D341Med (cell line): Measurements from ENCODE around the gene SEC24B.
"Not testable (repeated sequence)": the region's sequence is repeated elsewhere in the genome, so short reads cannot be mapped to it uniquely, and the experiment has no call there.

Experiments used
- DNase-seq: peaks from one replicate; pipeline ENCODE4 v3.0.0; 2012; ENCODE audit warnings: low spot score

SEC24B gene

GRCh38 chr4:109506890-109507289 lies 73.3 kb downstream of the SEC24B start:
- DNase-seq = no peak

DNA sequence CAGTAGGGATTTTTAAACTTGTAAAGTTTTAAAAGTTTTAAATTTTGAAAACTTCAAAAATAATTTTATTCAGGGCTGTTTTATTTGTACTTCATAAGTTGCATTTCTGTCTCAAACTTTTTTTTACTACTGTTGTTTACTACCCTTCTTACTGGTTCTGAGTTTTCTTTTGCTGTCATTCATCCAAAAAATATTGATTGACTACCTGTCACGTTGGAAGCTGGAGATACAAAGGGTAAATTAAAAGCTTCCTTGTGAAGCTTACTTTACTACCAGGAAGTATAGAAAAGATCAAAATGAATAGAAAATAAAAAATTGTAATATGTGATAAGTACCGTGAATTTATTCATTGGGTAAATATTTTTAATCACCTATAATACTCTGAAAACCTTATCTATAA lies 77.1 kb downstream of the SEC24B start:
- no peak for DNase-seq

DNA sequence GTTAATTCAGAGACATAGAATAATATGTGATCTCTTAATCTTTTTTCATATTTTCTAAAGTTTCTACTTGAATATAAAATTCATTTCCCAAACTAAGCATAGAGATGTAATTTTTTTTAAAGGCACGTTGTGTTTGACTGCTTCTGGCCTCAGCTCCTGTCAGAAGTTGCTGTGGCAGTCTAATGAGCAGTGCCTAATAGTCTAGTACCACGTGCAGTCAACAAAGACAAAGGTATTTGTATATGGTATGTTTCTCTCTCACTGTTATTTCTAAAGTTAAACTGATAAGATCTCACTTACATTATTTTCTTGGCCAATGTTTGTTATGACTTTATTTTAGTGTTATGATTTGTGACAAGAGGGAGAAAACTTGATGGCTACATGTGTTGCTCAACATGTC lies 77.8 kb downstream of the SEC24B start:
- no peak for DNase-seq

- not testable (repeated sequence) for DNase-seq
Measured at GRCh38 chr4:109513368-109513767, 79.8 kb downstream of the SEC24B start.

- DNase-seq = no peak
Measured at GRCh38 chr4:109532182-109532581, 98.6 kb downstream of the SEC24B start.

DNA sequence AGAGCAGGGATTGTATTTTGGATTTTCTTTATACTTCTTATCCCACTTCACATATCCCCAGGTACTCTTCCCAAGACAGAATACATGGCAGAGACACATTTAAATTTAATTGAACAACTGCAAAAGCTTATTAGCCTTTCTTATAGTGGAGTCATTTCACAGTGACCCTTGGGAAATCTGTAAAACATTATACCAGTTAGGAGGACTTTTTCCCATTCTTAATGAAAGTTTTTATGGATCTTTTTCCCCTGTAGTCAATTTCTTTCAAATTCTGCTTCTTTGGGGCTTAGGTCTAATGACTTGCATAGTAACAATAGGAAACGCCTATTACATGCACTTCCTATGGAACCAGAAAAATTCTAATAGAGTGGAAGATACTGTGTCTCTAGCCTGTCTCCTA lies 111.8 kb downstream of the SEC24B start:
- no peak for DNase-seq

DNA sequence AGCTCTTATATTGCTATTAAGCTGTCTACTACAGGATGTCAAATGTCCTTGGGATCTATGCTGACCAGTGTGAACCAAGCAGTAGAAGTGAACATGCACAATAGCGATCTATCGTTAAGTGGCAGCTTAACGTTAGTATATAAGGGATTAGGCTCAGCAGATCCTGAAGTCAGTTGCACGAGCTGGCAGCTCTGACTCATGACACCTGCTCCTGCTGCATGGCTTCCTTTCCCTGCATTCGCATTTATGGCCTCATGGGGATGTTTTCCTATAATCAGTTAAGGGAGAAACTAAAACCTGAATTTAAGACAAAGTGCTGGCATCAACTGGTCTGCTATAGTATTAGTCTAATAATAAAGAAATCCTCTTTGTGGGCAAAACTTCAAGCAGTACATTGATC lies 113.8 kb downstream of the SEC24B start:
- DNase-seq = peak; percentile 36

- no peak for DNase-seq
Measured at GRCh38 chr4:109548655-109549054, 115.0 kb downstream of the SEC24B start.

DNA sequence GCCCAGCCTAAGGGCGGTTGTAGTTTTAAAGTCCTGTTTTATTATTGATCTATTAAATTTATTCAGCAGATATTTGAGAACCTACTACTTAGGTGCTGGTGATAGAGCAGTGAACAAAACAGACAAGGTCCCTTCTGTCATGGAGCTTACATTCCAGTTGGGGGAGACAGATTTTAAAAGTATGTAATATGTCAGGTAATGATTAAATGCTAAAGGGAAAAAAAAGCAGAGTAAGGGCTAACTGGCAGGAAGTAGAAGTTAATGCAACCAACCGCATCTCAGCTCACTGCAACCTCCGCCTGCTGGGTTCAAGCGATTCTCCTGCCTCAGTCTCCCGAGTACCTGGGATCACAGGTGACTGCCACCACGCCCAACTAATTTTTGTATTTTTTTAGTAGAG lies 118.6 kb downstream of the SEC24B start:
- DNase-seq = no peak

GRCh38 chr4:109553130-109553529 lies 119.5 kb downstream of the SEC24B start:
- no peak for DNase-seq

DNA sequence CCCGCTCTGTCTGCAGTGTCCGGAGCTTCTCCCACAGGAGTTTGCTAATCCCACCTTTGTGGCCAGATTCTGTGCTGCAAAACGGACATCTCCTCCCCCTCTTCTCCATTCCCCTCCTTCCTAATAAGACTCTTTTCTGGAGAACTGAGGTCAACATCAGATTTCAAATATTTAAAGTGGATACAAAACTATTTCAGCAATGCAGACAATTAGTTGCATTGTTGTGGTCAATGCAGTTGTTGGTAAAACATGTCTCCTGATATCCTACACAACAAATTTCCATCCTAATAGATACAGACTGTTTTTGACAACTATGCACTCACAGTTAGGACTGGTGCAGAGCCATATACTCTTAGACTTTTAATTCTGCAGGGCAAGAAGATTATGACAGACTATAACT lies 121.4 kb downstream of the SEC24B start:
- DNase-seq = no peak

GRCh38 chr4:109557433-109557832 lies 123.8 kb downstream of the SEC24B start:
- DNase-seq = no peak

DNA sequence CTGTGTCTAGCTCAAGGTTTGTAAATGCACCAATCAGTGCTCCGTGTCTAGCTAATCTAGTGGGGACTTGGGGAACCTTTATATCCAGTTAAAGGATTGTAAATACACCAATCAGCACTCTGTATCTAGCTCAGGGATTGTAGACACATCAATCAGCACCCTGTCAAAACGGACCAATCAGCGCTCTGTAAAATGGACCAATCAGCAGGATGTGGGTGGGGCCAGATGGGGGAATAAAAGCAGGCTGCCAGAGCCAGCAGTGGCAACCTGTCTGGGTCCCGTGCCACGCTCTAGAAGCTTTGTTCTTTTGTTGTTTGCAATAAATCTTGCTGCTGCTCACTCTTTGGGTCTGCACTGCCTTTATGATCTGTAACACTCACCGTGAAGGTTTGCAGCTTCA lies 124.5 kb downstream of the SEC24B start:
- not testable (repeated sequence) for DNase-seq

GRCh38 chr4:109559625-109559982 lies 126.0 kb downstream of the SEC24B start:
- peak; percentile 44 for DNase-seq

DNA sequence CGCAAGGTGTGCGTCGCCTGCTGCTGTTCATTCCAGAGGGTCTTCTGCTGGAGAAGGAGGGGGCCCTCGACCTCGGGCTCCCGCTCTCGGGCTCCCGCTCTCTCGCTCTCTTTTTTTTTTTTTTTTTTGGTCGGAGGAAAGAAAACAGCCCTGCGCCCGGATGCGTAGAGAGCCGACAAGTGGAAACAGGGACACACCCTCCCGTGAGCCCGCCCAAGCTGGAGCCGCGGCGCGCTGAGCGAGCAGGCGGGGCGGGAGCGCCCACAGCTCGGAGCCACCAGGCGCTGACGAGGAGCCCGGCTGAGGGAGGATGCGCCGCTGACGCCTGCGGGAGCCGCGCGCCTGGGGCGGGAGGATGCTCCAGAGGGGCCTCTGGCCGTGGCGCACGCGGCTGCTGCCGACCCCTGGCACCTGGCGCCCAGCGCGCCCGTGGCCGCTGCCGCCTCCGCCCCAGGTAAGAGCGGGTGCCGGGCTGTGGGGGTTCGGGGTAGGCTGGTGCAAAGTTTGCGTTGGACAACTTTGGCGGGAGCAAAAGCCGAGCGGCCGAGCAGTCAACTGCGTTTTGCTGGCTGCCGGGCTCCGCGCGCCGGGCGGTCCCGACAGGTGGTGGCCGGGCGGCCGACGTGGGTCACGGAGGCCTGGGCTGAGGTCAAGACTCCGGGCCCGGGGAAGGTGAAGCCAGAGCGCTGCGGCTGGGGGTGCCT lies 126.5 kb downstream of the SEC24B start, which contains the start of gene MCUB:
Gene MCUB, plus strand, starts transcription at position 264 of the 704 bp plus-strand sequence. Its CDS starts 92 bp downstream, at position 356.
- peak; percentile 90 for DNase-seq

- no peak for DNase-seq
Measured at GRCh38 chr4:109560687-109561461, 127.3 kb downstream of the SEC24B start.

GRCh38 chr4:109562457-109563239 lies 129.0 kb downstream of the SEC24B start:
- no peak for DNase-seq

GRCh38 chr4:109571494-109571893 lies 137.9 kb downstream of the SEC24B start:
- DNase-seq = no peak

- DNase-seq = no peak
Measured at GRCh38 chr4:109572154-109572553, 138.5 kb downstream of the SEC24B start.

GRCh38 chr4:109574443-109574850 lies 140.8 kb downstream of the SEC24B start:
- no peak for DNase-seq

- DNase-seq = no peak
Measured at GRCh38 chr4:109574931-109575804, 141.6 kb downstream of the SEC24B start.

DNA sequence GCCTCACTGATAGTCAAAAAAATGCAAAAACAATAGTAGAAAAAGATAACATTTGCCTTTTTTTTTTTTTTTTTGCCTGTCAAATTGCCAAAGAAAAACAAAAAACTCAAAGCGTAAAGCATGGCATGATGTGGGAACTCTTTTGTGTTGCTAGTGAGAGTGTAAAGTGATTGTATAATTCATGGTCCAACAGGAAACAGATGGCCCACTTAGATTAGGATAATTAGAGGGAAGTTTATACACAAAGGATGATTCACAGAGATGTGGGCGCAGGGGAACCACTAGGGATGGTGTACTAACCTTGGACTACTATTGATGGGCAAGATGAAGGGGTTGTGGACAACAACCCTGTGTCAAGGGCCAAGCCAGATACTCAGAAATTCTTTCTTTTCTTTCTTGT lies 142.8 kb downstream of the SEC24B start:
- no peak for DNase-seq
